Cardiac muscle cell (in vitro differentiated cells and primary cell): ENCODE results near the gene DMRTB1. TPM values are rescaled to one million over a fixed set of nuclear protein-coding genes. Genes with fewer than 3 reads are reported as not detected.

ENCODE experiments used
- DNase-seq, 2 donors: peaks; one replicate each; pipeline versions ENCODE4 v3.0.0 to v3.0.0-alpha.2; 2010 to 2017; ENCODE audit warnings: low read depth in 1 of 2, low spot score in 1 of 2
- H3K27ac ChIP-seq: fragments of 200-600 bp; sonication (generic); 2 replicates; pipeline ENCODE4 v1.5.1; 2016
- H3K27me3 ChIP-seq: fragments of 200-600 bp; sonication (generic); 2 replicates; pipeline ENCODE4 v1.6.0; 2016; ENCODE audit warnings: control low read depth
- H3K36me3 ChIP-seq: fragments of 200-600 bp; sonication (generic); 2 replicates; pipeline ENCODE4 v1.5.1; 2016; ENCODE audit warnings: control low read depth
- H3K4me1 ChIP-seq: fragments of 200-600 bp; sonication (generic); 2 replicates; pipeline ENCODE4 v1.8.1; 2017; ENCODE audit warnings: low read depth, mild to moderate bottlenecking, mixed run types
- H3K4me3 ChIP-seq: fragments of 200-600 bp; sonication (generic); 2 replicates; pipeline ENCODE4 v1.5.1; 2016; ENCODE audit warnings: mild to moderate bottlenecking
- H3K9me3 ChIP-seq: fragments of 200-600 bp; sonication (generic); 2 replicates; pipeline ENCODE4 v1.5.1; 2017; ENCODE audit warnings: low read depth, mild to moderate bottlenecking, control low read depth
- polyA plus RNA-seq: library from polyadenylated mRNA; unstranded; fragments of >200 nt; fragmentation: Nextera tagmentation; extraction: Ambion mirVana; gene quantifications from 2 replicates; pipeline ENCODE4 v1.2.1, GENCODE V29; 2016
- total RNA-seq: library from RNA; depleted of rRNA; stranded (reverse); fragments of >200 nt; gene quantifications from 2 replicates; pipeline ENCODE4 v1.2.3, GENCODE V29; 2016
- TF ChIP-seq, protein P1 (sequence below): IDR thresholded peaks from 2 replicates; pipeline ENCODE4 v1.5.1; 2012; ENCODE audit warnings: low read depth, mild to moderate bottlenecking, low read length

Gene DMRTB1
- total and polyA plus RNA-seq, 2 experiments from 2014 or later, result not detected

DNA sequence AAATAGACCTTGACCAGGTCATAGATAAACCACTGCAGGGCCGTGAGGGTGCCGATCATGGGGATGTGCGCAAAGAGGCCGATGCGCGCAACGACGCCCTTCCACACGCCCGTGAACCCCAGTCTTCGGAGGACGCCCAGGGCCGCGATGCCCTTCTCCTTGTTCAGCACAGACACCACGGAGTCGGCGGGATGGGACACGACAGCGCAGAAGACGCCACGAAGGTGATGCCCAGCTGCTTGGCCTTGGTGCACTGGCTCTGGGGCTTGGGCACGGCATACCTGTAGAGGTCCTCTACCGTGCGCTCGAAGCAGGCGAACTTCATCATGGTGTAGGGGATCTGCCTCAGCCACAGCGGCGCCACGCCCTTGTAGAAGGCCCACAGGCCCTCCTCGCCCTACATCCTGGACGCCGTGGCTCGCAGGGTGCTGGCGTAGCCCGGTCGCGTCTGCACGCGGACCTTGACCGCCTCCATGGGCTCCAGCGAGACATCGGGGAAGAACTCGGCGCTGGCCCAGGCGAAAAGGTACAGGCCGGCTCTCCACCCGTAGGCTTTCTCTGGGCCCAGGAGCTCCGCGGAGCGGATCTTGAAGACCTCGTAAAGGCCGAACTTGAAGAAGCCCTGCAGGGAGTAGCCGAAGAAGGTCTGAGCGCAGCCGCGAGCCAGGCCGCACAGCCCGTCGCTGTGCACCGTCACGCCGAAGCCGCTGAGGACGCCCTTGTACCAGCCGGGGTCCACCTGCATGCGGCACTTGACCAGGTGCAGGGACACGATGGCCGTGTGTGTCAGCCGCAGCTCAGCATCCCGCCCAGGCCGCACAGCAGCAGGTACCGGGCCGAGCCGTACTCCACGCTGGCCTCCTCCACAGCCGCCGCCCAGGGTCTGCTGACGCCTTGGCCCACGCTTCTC, 20.5 kb upstream of the DMRTB1 start:
- Histone ChIP-seq H3K36me3 (no peaks in the 10 kb centered on the region), H3K9me3 (no peaks in the 10 kb centered on the region), H3K4me1 (no peaks in the 10 kb centered on the region), H3K27me3 (no peaks in the 10 kb centered on the region), H3K4me3 (no peak overlapping the region), H3K27ac (no peak overlapping the region)
- no peak for DNase-seq
- TF ChIP-seq, protein P1, sequence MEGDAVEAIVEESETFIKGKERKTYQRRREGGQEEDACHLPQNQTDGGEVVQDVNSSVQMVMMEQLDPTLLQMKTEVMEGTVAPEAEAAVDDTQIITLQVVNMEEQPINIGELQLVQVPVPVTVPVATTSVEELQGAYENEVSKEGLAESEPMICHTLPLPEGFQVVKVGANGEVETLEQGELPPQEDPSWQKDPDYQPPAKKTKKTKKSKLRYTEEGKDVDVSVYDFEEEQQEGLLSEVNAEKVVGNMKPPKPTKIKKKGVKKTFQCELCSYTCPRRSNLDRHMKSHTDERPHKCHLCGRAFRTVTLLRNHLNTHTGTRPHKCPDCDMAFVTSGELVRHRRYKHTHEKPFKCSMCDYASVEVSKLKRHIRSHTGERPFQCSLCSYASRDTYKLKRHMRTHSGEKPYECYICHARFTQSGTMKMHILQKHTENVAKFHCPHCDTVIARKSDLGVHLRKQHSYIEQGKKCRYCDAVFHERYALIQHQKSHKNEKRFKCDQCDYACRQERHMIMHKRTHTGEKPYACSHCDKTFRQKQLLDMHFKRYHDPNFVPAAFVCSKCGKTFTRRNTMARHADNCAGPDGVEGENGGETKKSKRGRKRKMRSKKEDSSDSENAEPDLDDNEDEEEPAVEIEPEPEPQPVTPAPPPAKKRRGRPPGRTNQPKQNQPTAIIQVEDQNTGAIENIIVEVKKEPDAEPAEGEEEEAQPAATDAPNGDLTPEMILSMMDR, result no peak

DNA sequence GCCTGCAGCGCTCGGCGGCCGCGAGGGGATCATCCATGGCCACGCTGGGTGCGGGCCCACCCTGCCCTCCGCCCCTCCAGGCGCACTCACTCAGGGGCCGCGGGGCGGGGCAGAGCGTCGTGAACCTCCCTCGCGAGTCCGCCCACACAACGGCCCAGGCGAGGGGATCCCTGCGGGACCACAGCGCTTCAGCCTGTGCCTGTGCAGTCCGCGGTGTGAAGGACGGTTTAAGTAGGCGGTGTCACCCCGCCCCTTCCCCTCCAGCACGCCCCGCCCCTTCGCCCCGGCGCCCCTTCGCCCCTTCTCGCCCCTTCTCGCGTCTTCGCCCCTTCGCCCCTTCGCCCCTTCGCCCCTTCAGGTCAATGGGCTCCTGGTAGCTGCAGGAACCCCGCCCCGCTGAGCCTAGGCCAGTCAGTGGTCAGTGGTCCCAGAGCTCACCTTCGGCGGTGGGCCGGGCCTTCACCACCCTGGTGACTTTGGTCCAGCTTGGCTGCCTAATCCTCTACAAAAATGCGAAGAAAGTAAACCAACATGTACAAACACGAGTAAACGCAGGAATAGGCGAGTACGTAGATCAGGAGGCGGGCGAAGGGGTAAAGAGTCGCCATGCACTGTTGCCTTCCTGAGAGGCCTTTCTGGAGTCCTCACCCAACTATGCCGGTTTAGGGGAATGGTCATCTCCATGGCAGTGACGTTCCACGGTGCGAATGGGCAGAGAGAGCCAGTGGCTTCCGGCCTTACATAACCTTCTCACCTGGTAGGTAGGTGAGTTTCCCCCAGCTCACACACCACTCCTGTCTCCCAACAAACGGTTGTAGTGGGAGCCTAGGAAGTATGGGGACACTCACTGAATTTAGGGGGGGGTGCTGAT, 19.6 kb upstream of the DMRTB1 start:
- TF ChIP-seq, protein P1, result no peak

DNA sequence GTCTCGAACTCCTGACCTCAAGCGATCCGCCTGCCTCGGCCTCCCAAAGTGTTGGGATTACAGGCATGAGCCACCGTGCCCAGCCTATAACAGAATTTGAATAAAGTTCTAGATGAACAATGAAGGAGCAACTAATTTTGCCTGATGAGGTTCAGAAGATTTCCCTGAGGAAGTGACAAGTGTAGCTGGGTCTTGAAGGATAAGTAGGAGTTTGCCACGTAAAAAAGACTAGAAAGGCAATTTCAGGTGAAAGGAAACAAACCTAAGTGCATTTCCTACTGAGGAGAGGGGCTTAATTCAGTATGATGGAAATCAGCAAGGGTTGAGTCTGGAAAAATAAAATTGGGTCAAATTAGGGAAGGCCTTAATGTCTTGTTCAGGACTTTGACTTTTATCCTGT, 18.6 kb upstream of the DMRTB1 start:
- Histone ChIP-seq H3K9me3 (no peaks in the 10 kb centered on the region), H3K4me3 (no peak overlapping the region), H3K4me1 (no peaks in the 10 kb centered on the region), H3K27me3 (no peaks in the 10 kb centered on the region), H3K36me3 (no peaks in the 10 kb centered on the region), H3K27ac (no peak overlapping the region)
- TF ChIP-seq, protein P1, result no peak
- no peak for DNase-seq

More for the DNA sequence above, 19.6 kb upstream of the DMRTB1 start:
- Histone ChIP-seq H3K36me3 (no peaks in the 10 kb centered on the region), H3K27me3 (no peaks in the 10 kb centered on the region), H3K27ac (no peak overlapping the region), H3K9me3 (no peaks in the 10 kb centered on the region), H3K4me3 (no peak overlapping the region), H3K4me1 (no peaks in the 10 kb centered on the region)
- DNase-seq, result no peak

DNA sequence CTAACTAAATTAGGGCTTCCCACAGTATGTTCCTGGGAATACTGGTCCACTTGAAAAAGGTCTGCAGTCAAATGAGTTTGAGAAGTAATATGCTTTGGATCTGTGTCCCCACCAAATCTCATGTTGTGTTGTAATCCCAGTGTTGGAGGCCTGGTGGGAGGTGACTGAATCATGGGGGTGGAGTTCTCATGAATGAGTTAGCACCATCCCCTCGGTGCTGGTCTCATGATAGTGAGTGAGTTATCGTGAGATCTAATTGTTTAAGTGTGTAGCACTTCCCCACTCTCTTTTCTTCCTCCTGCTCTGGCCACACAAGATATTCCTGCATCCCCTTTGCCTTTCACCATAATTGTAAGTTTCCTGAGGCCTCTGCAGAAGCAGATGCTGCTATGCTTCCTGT, 16.9 kb upstream of the DMRTB1 start:
- Histone ChIP-seq H3K36me3 (no peaks in the 10 kb centered on the region), H3K27ac (no peak overlapping the region), H3K4me3 (no peak overlapping the region), H3K27me3 (no peaks in the 10 kb centered on the region), H3K4me1 (no peaks in the 10 kb centered on the region), H3K9me3 (no peaks in the 10 kb centered on the region)
- DNase-seq, result peak in 1 of 2 donors; percentile 61
- TF ChIP-seq, protein P1, result no peak

DNA sequence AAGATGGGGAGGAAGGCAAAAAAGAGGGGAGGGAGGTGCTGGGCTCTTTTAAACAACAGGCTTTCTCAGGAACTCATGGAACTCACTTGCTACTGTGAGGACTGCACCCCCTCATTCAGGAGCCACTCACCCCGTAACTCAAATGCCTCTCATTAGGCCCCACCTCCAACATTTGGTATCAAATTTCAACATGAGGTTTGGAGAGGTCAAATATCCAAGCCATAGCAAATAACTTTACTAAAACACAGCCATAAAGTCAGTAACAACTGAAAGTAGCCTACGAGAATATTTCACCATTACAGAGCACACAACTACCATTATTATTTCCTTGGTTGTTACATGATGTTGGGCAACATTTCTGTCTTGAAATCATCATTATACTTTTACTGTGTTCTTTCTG, 13.1 kb upstream of the DMRTB1 start:
- Histone ChIP-seq H3K36me3 (no peaks in the 10 kb centered on the region), H3K4me1 (peaks cover 7% of the 10 kb centered on the region), H3K9me3 (no peaks in the 10 kb centered on the region), H3K27ac (no peak overlapping the region), H3K4me3 (no peak overlapping the region), H3K27me3 (no peaks in the 10 kb centered on the region)
- DNase-seq, result no peak
- TF ChIP-seq, protein P1, result no peak
